Hematopoietic multipotent progenitor cell treated with erythropoietin and hydrocortisone succinate and interleukin-3 and kit ligand, for 17 days (in vitro differentiated cells): ENCODE measurements around the gene ARSB.

Experiments used
- DNase-seq: peaks from one replicate; pipeline ENCODE4 v3.0.0-alpha.2; 2015; ENCODE audit warnings: low spot score

Gene ARSB

DNA sequence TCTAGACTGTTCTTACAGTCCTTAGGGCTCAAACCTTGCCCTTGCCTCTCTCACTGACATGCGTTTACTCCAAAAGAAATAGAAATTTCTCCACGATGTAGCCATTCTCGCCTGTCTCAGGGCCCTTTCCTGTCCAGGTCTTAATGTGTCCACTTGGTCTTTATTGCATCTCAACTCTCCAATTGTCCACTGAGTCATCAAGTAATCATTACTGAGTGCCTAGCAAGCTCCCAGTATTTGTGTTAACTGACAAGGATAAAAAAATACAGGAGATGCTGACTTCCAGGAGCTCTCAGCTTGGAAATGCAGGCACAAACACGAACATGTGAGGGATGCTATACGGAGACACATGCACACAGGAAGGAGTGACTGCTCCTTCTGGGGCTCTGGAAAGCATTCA lies 147.3 kb downstream of the ARSB start:
- DNase-seq = no peak

DNA sequence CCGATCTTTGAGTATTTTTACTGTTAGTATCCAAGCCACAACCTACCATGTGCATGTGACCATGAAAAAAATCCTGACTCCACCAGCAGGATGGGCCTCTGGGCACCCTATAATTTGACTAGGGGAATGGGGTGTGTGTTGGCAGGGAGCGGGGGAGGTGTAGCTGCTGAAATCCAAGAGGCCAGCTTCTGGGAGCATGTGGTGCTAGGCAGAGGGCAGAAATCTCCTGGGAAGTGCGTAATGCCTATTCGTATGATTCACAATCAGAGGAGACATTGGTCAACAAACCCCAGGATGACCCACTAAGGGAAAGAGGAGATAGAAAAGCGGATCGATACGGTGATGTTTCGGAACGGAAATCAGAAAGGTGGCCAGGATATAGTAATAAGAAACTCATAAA lies 149.9 kb downstream of the ARSB start:
- DNase-seq = no peak

GRCh38 chr5:78833284-78833683 lies 151.8 kb downstream of the ARSB start:
- no peak for DNase-seq

DNA sequence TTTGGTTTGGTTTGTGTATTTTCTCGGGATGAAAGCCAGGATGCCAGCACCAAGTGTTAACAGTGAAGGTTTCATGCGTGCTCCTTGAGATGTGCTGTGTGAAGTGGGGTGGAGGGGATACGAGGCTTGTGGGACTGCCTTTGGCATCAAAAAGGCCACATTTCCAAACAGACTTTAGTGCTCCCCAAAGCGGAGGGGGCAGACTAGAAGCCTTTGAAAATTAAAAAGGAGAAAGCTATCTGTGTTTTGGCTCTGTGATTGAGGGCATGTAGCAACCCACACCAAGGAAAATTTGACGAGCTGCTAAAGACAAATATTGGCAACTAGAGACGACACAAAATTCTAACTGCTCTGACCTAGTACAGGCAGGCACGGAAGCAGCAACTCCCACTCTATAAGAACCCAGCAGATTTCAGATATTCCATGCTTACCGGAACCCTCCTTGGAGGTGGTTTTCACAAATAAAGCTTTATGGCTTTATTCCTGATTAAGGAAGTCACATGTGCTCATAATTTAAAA lies 154.5 kb downstream of the ARSB start:
- no peak for DNase-seq

GRCh38 chr5:78829811-78830527 lies 155.1 kb downstream of the ARSB start:
- DNase-seq = no peak

DNA sequence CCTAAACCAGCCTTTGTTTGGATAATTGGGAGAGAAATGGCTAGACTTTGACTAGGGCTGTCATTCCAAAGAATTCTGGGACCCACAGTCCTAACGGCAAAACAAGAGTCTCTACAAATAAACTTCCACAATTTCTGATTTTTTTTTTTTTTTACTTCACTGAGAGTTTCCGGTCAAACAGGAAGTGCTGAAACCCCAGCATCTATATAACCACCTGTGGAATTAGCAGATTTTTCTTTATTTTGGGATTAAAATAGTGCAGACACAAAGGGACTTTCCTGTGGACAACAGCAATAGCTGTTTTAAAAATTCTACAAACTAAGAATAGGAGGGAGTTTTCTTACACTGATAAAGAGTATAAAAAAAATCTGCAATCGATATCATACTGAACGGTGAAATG lies 157.4 kb downstream of the ARSB start:
- no peak for DNase-seq

- no peak for DNase-seq
Observed at GRCh38 chr5:78824831-78825281, 160.3 kb downstream of the ARSB start.

DNA sequence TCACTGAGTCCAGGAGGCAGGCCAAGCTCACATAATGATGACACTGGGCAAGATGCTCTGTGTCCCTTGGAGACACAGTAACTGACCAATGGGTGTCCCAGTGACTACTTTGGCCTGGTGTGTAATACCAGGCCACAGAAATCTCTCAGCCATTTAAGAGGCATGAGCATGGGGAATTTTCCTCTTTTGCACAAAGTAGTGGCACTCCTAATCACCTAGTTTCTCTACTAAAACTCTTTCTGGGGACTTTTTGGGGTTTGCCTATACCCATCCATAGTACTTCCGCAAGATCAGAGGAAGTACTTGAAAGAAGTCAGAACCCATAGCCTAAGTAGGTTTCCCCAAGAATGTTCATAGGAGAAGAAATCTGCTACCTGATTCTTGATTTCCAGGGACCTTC lies 161.9 kb downstream of the ARSB start:
- DNase-seq = no peak

DNA sequence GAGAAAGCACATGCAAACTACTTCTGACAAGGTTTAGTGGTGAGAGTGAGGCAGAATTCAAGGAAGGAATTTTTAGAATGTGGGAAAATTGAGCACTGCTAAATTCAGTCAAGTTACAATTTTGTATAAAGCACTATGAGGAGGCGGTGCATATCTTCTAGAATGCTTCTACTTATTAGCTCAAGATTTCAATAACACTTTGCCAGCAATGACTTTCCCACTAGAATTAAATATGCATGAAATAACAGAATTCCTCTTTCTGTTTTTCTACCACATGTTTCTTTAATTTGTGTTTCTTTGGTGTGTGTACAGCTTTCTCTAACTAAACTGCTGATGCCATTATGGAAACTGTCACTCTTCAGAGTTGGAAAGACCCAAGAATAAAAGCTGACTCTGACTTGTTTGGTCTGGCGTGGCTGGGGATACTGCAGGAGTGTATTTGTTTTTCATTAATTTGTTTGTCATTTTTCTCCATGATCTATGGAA lies 163.5 kb downstream of the ARSB start:
- no peak for DNase-seq

- no peak for DNase-seq
Observed at GRCh38 chr5:78819707-78820106, 165.4 kb downstream of the ARSB start.

DNA sequence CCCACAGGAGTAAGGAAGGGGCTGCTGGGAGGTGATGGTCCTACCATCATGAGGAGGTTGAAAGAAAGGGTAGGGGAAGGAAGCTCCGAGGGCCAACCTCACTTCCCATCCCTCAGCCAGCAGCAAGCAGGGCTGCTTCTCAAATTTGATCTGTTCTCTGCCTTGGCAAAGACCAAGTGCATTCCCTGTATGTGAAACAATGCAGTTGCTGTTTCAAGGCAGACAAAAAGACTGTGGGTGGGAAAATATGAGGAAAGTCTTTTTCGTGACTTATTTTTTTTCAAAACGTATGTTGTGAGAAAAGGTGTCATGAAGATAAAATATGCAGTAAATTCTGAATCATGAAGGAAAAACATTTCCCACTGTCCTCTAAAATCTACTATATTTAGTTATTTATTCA lies 165.9 kb downstream of the ARSB start:
- DNase-seq = no peak

GRCh38 chr5:78816143-78816765 lies 168.9 kb downstream of the ARSB start:
- DNase-seq = no peak

DNA sequence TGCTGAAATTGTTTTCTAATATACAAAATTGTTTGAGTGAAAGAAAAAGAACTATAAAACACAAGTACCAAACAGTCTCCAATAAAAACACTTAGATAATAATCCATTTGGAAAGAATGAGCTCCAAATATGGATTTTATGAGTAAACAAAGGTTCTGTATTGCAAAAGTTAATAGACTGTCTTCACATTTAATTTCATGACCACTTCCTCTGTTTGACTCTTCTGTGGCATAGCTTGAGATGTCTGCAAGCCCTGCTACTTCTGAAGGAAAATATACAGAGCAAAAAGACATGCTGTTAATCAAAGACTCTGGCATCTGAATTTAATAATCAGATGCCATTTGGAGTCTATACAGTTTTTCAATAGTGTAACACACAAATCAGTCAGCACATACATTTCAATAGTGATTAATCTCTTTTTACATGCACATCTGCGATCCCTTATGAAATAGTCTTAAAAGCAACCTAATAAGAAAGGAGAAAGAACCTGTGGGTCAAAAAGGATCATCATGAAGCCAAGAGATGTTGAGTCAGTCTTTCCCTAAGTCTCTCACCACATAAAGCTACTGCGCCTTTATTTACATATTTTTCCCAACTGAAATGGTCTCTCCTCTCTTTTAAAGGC lies 171.1 kb downstream of the ARSB start:
- no peak for DNase-seq

GRCh38 chr5:78813286-78813685 lies 171.8 kb downstream of the ARSB start:
- DNase-seq = no peak

- no peak for DNase-seq
Observed at GRCh38 chr5:78811866-78812265, 173.2 kb downstream of the ARSB start.

- no peak for DNase-seq
Observed at GRCh38 chr5:78811121-78811817, 173.8 kb downstream of the ARSB start.

DNA sequence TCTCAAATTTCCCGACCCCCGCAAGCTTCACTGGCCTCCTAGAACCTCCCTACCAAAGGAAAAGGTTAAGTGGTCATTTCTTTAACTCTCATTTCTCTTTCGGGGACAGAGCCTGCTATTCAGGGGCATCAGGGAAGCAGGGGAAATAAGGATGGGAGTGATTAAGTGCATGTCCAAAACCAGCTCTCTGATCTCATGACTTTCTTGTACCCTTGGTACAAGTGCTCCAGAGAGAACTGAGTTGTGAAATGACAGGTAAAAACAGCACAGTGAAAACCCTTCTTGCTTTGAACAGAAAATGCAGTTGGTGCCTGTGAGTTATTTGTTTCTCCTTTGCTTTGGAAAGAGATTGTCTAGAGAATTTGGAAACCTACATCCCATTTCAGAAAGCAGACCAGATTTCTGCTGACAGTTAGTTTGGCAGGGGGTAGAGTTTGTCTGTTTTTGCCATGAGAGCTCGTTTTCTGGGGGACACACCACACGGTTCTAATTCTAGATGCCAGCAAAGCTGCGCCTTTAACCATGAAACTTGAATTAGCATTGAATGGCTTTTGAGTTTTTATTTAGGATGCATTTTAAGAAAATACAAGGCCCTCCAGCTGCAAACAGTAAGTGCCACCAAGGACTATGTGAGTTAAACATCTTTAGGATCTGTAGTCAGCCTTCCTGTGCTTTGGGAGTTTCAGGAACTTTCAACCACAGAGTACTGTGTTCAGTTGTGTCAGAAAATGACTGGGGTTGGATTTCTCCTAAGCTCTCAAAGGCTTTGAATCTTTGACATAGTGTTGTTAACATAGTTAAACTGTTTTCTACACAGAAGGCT lies 174.8 kb downstream of the ARSB start:
- no peak for DNase-seq

GRCh38 chr5:78809444-78809843 lies 175.7 kb downstream of the ARSB start:
- no peak for DNase-seq

DNA sequence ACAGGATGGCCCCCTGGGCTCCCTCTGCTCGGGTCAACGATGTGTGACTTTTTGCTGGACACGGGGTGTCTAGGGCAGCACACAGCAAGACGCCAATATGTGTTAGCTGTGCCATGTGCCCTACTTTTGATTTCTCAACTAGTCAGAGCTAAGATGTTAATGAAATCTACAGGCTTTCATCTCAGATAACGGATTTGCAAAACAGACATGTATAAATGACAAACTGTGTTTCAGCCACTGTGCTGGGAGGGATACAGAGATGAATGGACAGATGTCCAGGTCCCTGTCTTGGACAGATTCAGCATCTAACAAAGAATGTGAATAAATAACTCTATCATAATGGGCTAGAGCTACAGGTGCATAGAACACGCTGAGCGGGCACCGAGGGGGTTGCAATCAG lies 176.3 kb downstream of the ARSB start:
- no peak for DNase-seq

GRCh38 chr5:78808380-78808779 lies 176.7 kb downstream of the ARSB start:
- no peak for DNase-seq

DNA sequence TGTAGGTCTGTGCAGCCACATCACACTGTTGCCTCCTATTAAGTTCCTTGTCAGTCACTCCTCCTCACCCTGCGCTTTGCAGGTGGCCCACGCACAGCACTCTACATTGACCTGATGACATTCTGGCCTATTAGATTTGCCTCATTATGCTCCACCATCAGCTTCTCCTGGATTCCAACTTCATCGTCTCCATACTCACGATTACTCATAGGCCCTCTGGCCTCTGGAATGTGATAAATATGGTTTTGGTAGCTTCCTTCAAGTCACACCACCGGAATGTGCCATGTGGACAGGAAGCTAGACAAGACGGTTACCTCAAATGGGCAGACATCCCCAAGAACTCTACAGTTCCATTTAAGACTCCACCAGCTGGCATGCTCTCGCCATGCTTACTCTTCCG lies 178.6 kb downstream of the ARSB start:
- DNase-seq = no peak
